HPDE6-E6E7 (cell line): Measurements from ENCODE around the gene ROBO1.
A peak's percentile ranks its signal among the peaks of the same experiment; 100 is the strongest.

Experiments
- DNase-seq: peaks from one replicate; pipeline ENCODE4 v3.0.0; 2011; ENCODE audit warnings: missing footprints; ENCODE audit errors: extremely low spot score

ROBO1 gene

DNA sequence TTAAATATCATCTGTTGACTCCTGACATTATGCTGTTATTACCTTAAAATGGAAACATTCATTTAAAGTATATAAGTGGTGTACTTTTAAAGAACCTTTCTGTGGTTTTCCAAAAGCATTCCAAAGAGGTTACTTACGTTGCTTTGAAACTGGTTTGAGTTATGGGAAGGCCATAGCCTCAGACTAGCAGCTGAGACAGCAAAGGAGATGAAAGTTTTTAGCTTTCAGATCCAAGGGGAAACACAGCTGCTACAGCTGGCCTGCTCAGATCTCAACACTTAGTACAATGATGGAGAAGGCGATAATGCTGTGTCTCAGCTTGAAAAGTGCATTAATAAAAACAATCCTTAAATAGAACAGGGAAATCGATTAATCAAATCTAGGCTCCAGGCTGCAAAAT, 921.1 kb downstream of the ROBO1 start:
- no peak for DNase-seq

GRCh38 chr3:78845605-78846004, 922.2 kb downstream of the ROBO1 start:
- no peak for DNase-seq

DNA sequence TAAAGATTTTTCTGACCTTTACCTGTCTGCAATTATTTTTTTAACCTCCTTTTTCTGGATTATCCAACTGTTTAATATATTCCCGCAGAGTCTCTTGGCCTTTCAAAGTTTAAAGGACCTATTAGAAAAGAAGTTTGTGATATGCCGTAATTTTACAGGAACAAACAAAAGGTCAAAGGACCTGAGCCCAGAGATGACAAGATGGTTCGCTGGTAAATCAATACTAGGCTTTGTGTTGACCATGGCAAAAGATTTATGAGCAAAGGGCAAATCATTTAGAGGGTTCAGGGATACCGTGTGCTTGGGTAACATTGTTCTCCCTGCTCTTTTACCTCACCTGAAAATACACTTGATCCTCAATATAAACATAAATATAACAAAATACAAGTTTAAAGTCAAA, 923.5 kb downstream of the ROBO1 start:
- no peak for DNase-seq

DNA sequence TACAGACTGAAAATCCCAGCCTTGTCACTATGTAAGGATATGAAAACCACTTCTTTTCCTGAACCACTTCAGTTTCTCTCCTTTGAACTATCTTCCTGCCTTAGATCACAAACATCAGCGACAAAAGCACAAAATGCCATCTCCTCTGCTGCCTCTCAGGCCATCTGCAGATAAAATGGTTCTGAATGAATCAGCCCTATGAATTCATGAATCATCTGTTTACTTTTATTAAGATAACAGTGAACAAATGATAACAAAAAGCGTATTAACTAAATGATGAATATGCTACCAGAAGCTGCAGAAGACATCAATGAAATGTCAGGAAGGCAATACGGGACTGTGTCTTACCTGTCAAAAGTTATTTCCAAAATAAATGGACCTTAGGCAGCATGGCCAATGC, 928.1 kb downstream of the ROBO1 start:
- no peak for DNase-seq

DNA sequence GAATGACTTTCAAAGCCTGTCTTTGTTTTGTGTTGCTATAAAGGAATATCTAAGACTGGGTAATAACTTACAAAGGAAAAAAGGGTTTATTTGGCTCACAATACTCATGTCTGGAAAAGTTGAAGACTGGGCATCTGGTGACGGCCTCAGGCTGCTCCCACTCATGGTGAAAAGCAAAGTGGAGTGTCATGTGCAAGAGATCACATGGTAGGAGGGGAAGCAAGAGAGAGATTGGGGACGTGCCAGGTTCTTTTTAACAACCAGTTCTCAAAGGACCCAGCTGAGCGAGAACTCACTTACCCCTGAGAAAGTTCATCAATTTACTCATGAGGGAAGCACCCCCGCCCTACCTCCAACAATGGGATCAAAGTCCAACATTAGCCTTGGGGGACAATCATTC, 929.4 kb downstream of the ROBO1 start:
- DNase-seq, result no peak

GRCh38 chr3:78834910-78835309, 932.9 kb downstream of the ROBO1 start:
- DNase-seq, result no peak

GRCh38 chr3:78832785-78833204, 935.0 kb downstream of the ROBO1 start:
- DNase-seq, result no peak

DNA sequence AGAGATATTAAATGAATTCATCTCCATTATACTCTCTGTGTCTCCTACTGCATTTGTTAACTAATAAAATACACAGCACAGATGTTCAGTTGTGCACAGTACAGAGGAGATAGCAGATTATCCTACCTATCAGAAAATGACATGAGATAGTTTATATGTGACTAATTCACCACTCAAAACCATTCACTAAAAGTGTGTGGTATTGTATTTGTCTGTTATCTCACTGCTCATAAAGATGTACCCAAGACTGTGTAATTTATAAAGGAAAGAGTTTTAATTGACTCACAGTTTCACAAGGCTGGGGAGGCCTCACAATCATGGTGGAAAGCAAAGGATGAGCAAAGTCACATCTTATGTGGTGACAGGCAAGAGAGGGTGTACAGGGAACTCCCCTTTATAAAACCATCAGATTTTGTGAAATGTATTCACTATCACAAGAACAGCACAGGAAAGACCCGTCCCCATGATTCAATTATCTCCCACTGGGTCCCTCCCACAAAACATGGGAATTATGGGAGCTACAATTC, 936.3 kb downstream of the ROBO1 start:
- DNase-seq, result no peak

GRCh38 chr3:78830470-78830869, 937.3 kb downstream of the ROBO1 start:
- DNase-seq, result no peak

- no peak for DNase-seq
Measured at GRCh38 chr3:78827618-78828017, 940.2 kb downstream of the ROBO1 start.

- DNase-seq, result no peak
Measured at GRCh38 chr3:78825858-78826215, 942.0 kb downstream of the ROBO1 start.

GRCh38 chr3:78825118-78825857, 942.5 kb downstream of the ROBO1 start:
- DNase-seq, result no peak

- DNase-seq, result peak; percentile 3
Measured at GRCh38 chr3:78823859-78824258, 943.9 kb downstream of the ROBO1 start.

DNA sequence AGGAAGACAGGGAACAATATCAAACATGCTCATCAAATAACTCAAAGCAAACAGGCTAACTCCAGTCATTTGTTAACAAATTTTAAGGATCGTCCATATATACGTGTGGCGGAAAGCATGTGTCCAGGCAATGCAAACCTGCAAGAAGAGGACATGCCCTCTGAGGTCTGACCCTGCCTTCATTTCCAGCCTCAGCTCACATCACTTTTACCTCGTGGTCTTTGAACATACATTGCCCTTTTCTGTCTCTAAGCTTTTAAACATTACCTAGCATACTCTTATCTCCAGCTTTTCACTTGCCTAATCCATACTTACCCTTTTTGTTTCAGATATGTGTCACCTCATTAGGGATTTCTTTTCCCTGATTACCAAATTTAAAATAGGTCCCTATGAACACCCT, 944.4 kb downstream of the ROBO1 start:
- no peak for DNase-seq

GRCh38 chr3:78822726-78823125, 945.1 kb downstream of the ROBO1 start:
- no peak for DNase-seq

DNA sequence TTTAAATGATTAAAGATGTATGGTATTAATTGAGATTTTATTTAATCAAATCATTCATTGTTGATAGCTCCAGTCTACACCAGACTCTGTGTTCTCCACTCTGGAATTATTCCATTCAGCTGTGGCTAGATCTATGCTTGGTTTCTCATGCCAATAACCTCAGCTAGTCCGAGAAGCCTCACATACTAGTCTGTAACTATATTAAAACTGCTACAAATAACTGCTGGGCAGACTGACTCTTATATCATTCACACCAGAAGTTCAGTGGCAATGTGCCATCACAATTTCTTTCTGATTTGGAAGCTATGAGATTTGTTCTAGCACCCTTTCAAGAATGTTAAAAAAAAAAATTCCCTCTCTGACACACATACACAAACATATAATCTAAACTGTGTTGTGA, 947.3 kb downstream of the ROBO1 start:
- DNase-seq, result no peak

GRCh38 chr3:78818161-78818985, 949.4 kb downstream of the ROBO1 start:
- no peak for DNase-seq

DNA sequence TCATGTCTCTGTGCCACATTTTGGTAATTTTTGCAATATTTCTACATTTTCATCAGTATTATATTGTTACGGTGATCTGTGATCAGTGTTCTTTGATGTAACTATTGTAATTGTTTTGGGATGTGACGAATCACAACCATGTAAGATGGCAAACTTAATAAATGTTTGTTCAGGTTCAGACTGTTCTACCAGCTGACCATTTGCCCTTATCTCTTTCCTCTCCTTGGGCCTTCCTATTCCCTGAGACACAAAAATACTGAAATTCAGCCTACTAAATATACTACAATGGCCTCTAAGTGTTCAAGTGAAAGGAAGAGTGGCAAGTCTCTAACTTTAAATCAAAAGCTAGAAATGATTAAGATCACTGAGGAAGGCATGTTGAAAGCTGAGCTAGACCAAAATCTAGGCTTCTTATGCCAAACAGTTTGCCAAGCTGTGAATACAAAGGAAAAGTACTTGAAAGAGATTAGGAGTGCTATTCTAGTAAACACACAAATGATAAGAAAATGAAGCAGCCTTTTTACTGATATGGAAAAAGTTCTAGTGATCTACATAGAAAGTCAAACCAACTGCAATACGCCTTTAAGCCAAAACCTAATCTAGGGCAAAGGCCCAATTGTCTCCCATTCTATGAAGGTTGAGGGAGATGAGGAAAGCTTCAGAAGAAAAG, 952.8 kb downstream of the ROBO1 start:
- DNase-seq, result no peak

DNA sequence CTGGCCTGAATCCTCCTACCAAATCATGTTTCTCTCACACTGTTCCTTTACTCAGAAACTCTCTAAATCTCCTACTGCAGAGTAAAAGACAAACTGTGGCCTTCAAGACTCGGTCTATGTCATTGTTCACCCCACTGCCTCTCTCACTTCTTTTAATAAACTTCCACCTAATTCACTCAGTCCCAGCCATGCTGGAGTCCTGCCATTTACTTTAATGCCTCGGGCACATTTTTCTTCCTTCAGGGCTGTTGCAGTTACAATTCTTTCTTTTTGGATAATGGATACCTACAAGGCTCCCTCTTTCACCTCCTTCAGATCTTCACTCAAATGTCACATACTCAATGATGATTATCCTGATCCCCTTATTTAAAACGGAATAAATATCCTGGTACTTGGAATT, 955.6 kb downstream of the ROBO1 start:
- no peak for DNase-seq

GRCh38 chr3:78809966-78810365, 957.8 kb downstream of the ROBO1 start:
- no peak for DNase-seq

GRCh38 chr3:78804251-78805037, 963.4 kb downstream of the ROBO1 start:
- DNase-seq, result no peak

DNA sequence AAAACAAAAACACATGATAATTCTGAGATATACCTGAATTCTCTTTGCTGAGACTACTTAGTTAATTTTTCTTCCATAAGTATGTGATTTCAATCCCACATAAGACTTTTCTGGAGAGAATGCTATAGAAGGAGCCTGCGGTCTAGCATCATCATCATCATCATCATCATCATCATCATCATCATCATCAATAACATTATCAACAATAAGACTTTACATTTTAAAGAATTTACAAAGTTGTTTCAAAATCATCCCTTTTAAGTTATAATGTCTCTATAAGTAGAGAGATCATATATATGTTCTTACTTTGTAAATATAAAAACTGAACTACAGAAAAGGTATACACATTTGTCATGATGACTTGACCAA, 965.3 kb downstream of the ROBO1 start:
- no peak for DNase-seq
